ENCODE results near the gene NRP1.

- TF ChIP-seq EZH2phosphoT487 (IDR thresholded peaks at IDR 0.05; ENCODE audit: borderline replicate concordance, low read length) (no peak), CTCF (conservative IDR thresholded peaks at IDR 0.05; ENCODE audit: low read depth, low read length) (no peak)
Measured at GRCh38 chr10:33263453-33263852, 71.0 kb downstream of the NRP1 start.

Measured in PC-3 (cell line).